Activated CD8-positive, alpha-beta memory T cell treated with anti-CD3 and anti-CD28 coated beads, Interleukin-2, amount 50 U/mL, for 48 hours (primary cell): ENCODE data around the gene TFAP2E.
"Not testable (repeated sequence)": the region's sequence is repeated elsewhere in the genome, so short reads cannot be mapped to it uniquely, and the experiment has no call there.

Experiments
- DNase-seq: peaks from one replicate; pipeline ENCODE4 v3.0.0-alpha.2; 2020

TFAP2E gene

GRCh38 chr1:35574655-35575415 lies 1.7 kb downstream of the TFAP2E start:
- no peak for DNase-seq

- no peak for DNase-seq
Measured at GRCh38 chr1:35575416-35575958, 2.4 kb downstream of the TFAP2E start.

- DNase-seq, result no peak
Measured at GRCh38 chr1:35576061-35576765, 3.1 kb downstream of the TFAP2E start.

- DNase-seq, result not testable (repeated sequence)
Measured at GRCh38 chr1:35576766-35577070, 3.6 kb downstream of the TFAP2E start.

- DNase-seq, result peak; percentile 84
Measured at GRCh38 chr1:35577071-35577998, 4.2 kb downstream of the TFAP2E start.

GRCh38 chr1:35580949-35581388 lies 7.9 kb downstream of the TFAP2E start:
- no peak for DNase-seq

GRCh38 chr1:35581621-35582020 lies 8.5 kb downstream of the TFAP2E start:
- DNase-seq, result not testable (repeated sequence)

- DNase-seq, result no peak
Measured at GRCh38 chr1:35585281-35585680, 12.2 kb downstream of the TFAP2E start.

GRCh38 chr1:35585805-35586204 lies 12.7 kb downstream of the TFAP2E start:
- DNase-seq, result not testable (repeated sequence)

- no peak for DNase-seq
Measured at GRCh38 chr1:35586808-35587207, 13.7 kb downstream of the TFAP2E start.

GRCh38 chr1:35587736-35588135 lies 14.6 kb downstream of the TFAP2E start:
- DNase-seq, result peak; percentile 28

GRCh38 chr1:35588197-35588910 lies 15.2 kb downstream of the TFAP2E start:
- DNase-seq, result peak; percentile 39

- peak; percentile 40 for DNase-seq
Measured at GRCh38 chr1:35589516-35590427, 16.7 kb downstream of the TFAP2E start.

GRCh38 chr1:35590476-35591040 lies 17.4 kb downstream of the TFAP2E start:
- DNase-seq, result peak; percentile 43

- DNase-seq, result peak; percentile 23
Measured at GRCh38 chr1:35591211-35591610, 18.1 kb downstream of the TFAP2E start.

GRCh38 chr1:35592991-35593769 lies 20.1 kb downstream of the TFAP2E start:
- peak; percentile 50 for DNase-seq

- peak; percentile 41 for DNase-seq
Measured at GRCh38 chr1:35594005-35594760, 21.1 kb downstream of the TFAP2E start.

- no peak for DNase-seq
Measured at GRCh38 chr1:35595684-35596083, 22.6 kb downstream of the TFAP2E start.

- no peak for DNase-seq
Measured at GRCh38 chr1:35597870-35598269, 24.8 kb downstream of the TFAP2E start.
